ENCODE results near the gene TMEM132C.

The TMEM132C gene

DNA sequence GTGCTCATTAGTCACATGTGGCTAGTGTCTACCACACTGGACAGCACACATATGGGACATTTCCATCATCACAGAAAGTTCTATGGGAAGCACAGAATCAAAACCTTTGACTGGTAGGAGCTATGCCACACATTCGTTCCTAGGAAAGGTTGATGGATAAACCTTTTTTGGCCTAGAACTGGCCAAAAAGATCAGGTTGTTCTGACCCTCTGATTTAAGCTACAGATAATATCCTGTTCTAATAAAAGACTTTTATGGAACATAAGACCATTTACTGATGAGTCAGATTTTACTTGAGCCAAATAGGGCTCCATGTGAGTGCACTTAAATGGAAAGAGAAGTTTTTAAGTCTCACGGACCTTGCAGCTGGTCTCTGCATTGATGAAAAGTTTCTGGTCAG lies 413.6 kb downstream of the TMEM132C start:
- DNase-seq: no peak

DNA sequence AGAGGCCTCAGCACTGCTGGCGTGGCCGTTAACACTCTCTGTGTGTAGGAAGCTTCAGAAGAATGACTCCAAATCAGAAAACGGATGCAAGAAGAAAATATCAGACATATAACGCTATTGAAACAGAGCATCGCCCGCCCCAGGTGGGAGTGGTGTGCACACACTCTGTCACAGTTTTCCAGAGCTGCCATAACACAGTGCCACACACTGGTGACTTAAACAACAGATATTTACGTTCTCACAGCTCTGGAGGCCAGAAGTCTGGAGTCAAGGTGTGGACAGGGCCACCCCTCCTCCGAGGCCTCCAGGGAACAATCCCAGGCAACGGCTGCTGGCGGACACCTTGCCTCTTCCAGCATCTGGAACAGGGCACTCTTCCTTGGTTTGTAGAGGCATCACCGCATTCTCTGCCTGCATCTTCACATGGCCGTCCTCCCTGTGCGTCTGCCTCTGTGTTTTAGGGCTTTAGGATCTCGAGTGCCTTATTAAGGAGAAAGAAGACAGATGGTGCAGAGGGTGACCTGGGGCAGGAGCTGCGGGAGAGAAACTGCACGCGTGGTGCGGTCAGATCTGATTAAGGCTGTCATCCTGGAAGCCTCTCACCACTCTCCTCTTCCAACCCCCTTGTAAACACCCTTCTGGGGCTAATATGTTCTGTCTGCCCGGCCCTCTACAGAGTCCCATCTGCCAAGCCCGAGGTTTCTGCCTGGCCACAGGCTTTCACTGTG lies 415.7 kb downstream of the TMEM132C start:
- DNase-seq: no peak

DNA sequence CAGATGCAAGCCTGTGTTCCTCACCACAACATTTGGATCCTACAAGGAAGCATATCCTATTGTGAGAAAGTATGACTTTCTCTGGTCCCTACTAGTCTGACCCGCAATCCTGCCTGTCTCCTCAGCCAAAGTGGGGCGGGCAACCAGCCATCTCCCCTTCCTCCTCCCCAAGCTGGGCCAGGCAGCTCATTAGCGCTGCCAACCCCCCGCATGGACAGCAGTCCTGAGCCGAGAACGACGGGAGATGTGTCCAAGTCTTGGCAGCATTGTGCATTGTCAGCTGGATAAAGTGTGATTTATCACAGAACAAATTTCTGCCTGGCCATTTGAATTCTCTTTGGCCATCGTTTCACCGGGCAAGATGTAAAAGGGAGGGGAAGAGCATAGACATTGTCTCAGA lies 417.4 kb downstream of the TMEM132C start:
- DNase-seq: peak; percentile 6

DNA sequence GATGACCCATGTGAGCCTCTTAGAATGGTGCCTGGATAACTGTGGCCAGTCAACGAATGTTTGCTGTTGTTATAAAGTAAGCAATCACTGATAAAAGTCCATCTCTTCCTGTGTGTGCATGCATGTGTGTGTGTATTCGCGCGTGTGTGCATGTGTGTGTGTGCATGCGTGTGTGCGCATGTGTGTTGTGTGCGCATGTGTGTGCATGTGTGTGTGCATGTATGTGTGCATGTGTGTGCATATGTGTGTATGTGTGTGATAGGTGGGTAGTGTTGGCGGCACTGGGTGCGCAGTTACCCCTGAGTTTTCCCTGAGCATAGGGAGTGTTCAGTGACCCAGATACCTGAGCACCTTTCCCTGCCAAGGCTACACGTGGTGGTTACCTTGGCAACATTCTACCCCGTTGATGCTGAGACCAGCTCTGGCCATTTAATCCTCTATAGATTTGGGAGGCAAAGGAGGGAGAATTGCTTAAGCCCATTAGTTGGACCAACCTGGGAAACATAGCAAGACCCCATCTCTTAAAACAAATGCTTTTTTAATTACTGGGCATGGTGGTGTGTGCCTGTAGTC lies 419.0 kb downstream of the TMEM132C start:
- DNase-seq: no peak

DNA sequence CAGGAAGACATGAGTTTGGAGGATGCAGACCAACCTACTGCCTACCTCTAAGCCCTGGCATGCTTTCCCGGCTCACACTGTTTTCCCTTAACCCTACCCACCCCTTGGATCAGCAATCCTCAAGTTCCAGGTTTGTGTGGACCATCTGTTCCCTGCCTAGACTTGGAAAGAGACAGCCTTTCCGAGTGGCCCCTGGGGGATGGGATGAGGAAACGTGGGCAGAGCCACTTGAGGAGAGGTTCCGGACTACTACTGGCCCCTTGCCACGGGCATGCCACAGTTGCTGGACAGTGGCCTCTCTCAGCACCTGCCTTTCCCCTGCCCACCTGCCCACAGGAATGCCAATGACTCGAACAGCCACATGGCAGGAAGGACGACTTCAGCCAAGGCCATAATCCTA lies 420.9 kb downstream of the TMEM132C start:
- DNase-seq: no peak

DNA sequence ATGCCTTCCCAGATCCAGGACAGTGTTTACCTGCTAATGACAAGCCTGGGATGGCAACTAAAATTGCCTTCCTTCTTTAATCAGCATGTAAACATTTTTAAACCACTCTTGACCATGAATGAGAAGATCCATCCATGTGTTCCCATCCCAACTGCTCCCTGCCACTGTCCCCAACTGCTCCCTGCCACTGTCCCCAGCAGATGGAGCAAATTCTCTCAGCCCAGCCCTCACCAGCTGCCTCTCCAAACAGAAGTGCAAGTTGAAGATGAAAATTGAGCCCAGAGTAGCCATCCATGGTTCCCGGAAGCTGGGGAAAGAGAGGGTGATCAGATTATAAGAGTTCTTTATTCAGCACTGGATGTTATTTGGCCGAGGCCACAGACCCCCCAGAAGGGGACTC lies 423.7 kb downstream of the TMEM132C start:
- DNase-seq: no peak

DNA sequence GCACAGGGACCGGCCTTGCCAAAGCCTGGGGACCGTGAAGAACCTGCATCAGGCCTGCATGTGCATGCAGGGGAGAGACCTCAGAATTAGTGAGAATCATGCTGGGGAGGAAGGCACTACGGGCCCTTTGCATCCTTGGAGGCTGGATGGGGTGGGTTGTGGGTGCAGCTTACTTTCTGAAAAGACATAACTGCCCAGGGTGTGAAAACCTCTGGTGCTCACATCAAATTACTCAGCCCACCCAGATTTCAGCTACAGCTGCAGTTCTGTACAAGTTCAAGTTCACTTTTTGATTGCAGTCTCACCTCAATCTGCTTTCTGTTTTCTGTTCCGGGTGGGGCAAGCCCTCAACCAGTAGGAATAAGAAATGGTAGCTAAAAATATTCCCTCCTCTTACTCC lies 426.1 kb downstream of the TMEM132C start:
- no peak for DNase-seq

DNA sequence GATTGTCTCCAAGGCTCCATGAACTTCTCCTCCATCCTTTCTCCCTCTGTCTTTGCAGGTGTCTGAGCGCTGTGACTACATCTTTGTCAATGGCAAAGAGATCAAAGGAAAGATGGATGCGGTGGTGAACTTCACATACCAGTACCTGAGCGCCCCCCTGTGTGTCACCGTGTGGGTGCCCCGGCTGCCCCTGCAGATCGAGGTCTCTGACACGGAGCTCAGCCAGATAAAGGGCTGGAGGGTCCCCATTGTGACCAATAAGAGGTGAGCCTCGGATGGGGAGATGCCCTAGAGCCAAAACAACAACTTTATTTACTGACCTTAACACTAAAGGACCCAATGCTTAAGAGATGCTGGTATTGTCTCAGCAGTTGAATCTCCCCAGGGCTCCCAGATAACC lies 426.8 kb downstream of the TMEM132C start:
- DNase-seq: no peak

DNA sequence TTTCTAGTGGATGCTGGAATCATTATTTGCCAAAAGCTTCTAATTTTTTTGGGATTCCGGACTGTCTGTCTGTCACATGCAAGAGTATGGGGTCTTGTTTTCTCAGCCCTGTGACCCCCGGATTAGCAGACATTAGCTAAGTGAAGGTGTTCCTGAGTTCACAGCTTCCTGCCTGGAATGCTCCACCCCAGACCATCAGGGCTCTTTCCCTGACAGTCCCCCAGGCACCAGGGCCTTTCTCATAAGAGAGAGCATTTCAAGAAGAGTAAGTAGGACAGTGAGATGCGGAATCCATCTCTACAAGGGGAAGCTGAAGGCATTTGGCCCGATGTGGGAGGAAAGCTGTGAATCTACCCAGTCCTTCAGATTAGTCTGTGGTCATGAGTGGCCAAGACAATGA lies 427.5 kb downstream of the TMEM132C start:
- DNase-seq: no peak

DNA sequence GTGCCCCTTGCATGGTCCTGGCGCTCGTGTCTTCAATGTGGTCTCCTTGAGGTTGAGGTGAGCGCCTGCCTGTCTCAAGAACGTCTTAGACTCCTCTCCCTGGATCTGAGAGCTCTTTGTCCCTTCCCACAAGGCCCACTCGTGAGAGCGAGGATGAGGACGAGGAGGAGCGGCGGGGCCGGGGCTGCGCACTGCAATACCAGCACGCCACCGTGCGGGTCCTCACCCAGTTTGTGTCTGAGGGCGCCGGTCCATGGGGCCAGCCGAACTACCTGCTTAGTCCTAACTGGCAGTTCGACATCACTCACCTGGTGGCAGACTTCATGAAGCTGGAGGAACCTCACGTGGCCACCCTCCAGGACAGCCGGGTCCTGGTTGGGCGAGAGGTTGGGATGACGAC lies 428.7 kb downstream of the TMEM132C start:
- no peak for DNase-seq

DNA sequence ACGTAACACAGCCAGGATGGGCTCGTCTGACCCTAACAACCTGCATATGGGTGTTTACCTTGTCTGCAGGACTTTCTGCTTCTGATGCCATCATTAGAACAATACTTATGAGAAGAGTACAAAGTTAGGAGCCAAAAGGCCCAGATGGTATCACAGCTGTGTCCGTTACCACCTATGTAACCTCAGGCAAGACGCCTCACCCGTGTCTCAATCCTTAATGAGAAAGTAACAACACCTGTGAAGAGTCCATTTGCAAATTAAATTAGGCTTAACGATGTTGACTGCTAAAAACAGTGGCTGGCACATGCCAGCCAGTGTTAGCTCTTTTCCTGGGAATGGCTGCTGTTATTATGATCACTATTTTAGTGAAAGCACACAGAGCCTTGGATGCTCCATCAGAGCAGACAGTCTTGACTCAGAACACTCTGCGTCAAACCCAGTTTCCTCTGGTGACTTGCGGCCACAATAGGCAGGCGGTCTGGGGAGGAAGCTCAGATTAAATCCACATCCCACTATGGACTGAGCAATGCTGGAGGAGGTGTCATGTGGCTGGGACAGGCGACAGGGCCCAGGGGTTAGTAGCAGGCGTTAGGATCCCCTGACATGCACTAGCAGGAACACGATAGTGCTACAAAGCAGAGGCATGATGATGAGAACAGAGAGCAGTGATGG lies 431.5 kb downstream of the TMEM132C start:
- DNase-seq: no peak

DNA sequence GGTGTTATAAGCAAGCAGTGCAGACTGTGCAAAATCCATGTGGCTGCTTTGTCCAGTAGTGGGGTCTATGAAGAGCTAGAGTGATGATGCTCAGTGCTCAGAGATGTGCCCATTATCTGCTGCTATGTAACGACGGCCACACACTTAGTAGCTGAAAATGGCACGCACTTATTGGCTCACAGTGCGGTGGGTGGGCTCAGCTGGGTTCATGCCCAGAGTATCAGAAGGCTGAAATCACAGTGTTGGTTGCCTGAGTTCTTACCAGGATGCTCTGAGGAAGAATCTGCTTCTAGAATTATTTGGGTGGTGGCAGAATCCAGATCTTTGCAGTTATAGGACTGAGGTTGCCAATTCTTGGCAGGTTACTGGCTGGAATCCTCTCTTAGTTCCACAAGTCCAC lies 432.1 kb downstream of the TMEM132C start:
- no peak for DNase-seq

DNA sequence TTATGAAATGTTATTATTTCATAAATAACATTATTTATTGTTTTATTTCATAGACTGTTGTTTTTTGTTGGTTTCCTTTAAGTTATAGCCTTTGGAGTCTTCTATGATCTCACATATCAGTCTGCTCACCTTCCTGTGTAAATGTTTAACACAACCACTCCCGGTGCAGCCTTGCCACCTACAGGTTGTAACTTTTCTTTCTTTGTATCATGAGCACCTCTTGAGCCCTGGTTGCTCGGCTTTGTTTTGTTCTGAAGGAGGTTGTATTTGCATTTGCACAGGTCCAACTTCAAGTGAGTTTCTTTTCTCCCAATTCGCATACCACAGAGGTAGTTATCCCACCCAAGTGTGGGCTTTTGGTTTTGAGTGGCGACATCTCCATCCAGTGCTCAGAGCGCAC lies 435.4 kb downstream of the TMEM132C start:
- no peak for DNase-seq

DNA sequence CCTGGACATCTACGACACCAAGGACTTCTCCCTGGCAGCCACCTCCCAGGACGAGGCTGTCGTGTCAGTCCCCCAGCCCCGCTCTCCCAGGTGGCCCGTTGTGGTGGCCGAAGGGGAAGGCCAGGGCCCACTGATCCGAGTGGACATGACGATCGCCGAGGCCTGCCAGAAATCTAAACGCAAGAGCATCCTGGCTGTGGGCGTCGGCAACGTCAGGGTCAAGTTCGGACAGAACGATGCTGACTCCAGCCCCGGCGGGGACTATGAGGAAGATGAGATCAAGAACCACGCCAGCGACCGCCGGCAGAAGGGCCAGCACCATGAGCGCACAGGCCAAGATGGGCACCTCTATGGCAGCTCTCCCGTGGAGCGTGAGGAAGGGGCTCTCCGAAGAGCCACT lies 438.2 kb downstream of the TMEM132C start:
- no peak for DNase-seq

DNA sequence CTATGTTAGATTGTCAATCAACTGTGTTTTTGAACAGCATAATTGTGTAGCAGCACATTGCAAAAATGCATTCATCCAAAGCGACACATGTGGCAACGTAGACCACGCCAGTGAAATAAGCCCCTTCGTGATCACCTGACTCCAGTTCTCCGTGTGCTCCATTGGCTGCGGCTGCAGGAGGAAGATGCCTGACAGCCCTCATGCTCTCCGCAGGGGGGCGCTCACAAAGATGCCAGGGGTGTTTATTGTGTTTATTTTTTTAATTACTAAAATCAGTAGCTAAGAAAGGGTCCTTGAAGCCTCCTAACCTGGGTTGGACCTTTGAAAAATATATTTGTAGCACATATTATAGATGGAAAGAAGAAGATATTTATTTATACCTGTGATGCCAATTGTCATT lies 440.5 kb downstream of the TMEM132C start:
- DNase-seq: no peak

DNA sequence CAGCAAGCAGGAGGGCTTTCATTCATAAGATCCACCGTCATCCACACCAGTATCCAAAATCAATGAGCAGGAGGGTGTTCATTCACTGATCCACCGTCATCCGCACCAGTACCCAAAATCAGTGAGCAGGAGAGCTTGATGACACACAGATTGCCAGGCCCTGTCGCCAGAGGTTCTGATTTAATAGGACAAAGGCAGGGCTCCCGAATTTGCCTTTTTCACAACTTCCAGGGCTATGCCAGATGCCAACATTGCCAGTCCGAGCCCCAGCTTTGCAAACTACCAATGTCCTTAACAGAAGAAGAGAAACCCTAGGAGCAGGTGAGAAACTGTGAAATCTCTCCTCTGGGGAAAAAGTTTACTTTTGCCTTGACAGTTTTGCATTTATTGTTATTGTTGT lies 441.8 kb downstream of the TMEM132C start:
- no peak for DNase-seq

DNA sequence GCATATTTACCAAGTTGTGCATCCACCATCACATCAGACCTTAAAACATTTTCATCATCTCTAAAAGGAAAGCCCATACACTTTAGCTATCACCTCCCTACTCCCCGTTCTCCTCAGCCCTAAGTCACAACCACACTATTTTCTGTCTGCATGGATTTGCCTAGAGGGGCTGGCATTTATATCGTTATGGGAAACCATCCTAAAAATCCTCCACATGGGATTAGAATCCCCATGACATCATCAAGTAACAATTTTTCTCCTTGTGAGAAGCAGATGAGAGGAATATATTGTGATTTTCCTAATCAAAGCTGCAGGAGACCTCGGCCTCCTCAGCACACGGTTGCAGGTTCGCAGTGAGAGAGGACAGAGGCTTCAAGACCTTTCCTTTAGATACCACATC lies 442.7 kb downstream of the TMEM132C start:
- DNase-seq: no peak

DNA sequence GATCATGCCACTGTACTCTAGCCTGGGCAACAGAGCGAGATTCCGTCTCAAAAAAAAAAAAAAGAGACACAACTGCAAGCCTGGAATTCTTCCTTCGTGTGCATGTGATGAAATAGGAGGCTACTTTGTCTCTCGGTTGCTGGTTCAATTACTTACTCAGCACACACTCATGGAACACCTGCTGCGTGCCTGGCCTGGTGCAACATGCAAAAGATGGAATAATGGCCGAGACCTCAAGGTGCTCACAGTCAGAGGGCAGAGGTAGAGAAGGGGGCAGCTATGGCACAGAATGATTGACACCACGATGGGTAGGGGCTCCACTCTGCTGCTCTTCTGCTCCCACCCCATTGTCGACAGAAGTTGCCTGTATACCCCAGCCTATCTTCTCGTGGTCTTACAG lies 444.5 kb downstream of the TMEM132C start:
- no peak for DNase-seq

DNA sequence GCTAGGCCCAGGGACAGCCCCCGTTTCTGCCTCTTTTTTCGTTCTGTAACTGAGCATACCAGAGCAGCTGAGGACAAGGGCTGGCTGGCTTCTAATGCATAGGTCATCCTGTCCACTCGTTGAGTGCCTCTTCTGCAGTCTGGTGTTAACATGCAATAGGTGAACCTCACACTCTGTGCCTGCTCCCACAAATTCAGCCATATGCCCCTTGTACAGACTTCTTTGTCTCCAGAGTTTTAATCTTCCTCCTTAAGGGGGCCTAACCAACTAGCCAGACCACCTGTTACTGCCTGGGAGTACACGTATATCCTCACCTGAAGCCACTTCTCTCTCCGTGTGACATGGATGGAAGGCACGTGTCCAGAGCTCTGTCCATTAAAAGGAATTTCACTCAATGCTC lies 445.7 kb downstream of the TMEM132C start:
- DNase-seq: no peak

DNA sequence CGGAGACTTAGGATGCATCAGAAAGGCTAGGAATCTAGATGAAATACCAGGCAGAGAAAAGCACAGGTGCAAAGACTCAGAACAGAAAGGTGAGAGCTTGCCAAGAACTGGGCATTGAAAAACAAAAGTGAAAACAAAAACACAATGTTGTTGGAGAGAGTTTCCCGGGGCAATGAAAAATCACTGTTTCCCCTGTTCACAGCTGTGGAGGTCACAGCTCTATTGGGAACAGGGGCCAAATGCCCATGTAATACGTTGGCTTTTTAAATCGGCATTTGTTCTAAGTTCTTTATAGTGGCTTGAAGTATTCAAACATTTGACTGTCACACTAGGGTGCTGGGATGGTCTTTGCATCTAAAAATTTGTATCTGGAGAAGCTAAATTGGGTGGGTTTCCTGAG lies 448.5 kb downstream of the TMEM132C start:
- no peak for DNase-seq

DNA sequence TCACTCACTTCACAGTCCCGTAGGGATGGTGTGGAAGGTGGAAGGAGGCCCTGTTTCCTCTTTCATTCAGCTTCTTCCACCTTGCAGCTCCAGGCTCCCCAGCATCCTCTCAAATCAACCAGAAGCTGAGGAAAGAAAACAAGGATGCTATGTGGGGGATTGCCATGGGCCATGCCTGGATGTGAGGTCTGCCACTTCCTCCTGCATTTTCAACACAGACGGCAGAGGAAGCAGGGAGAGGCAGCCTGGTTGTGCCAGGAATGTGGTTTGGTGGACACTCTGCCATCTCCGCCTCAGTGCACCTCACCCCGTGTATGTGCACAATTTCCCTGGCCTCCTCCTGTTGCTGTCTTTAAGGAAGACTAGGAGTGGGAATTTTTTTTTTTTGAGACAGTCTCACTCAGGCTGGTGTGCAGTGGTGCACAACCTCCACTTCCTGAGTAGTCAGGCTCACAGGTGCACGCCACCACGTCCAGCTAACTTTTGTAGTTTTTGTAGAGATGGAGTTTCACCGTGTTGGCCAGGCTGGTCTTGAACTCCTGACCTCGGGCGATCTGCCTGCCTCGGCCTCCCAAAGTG lies 457.6 kb downstream of the TMEM132C start:
- no peak for DNase-seq

DNA sequence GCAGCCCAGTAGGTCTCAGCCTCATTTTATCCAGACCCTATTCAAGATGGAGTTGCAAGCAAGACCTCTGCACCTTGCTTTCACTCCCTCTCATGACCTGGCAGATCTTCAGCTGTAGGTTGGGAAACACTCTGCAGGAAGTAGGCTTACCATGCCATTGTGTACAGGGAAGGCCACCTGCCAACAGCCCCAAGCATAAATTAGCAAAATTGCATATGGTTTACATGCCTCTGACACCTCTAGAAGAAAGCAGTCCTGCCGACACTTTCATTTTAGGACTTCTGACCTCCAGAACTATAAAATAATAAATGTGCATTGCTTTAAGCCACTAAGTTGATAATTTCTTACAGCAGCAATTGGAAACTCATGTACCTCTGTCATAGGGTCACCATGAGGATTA lies 459.9 kb downstream of the TMEM132C start:
- DNase-seq: no peak

DNA sequence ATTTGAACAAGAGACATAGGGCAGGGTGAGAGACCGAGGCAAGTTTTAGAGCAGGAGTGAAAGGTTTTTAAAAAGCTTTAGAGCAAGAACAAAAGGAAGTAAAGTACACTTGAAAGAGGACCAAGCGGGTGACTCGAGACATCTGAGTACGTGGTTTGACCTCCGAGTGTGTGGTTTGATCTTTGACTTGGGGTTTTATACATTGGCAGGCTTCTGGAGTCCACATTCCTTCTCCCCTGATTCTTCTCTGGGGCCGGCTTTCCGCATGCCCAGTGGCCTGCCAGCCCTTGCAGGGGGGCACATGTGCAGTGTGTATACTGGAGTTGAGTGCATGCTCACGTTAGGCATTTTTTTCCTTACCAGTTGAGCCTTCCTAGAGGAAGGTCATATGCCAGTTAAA lies 460.5 kb downstream of the TMEM132C start:
- DNase-seq: no peak

DNA sequence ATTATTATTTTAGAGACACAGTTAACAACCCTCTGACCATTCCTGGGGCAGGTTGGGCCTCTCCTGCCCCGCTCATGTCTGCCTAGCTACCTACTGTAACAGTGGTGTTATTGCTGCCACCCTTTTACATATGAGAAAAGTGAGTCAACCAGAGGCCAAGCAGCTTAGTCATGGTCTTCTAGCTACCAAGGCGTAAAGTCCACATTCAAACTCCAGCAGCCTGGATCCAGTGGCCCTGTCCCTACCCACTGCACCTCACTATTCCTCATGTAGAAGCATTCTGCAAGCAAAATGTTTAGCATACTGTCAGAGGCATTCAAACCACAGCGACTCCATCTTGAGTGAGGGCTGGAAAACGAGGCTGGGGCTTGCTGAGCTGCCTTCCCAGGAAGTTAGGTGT lies 461.0 kb downstream of the TMEM132C start:
- DNase-seq: no peak
